ENCODE measurements around the gene INVS.
A peak's percentile ranks its signal among the peaks of the same experiment; 100 is the strongest.
"Not testable (repeated sequence)": the region's sequence is repeated elsewhere in the genome, so short reads cannot be mapped to it uniquely, and the experiment has no call there.

INVS gene

GRCh38 chr9:100071271-100071670 lies 27.8 kb upstream of the INVS start:
- H3K4me3 ChIP-seq (replicated peaks; ENCODE audit: low read depth, low read length): no peak overlapping the region
- DNase-seq (ENCODE audit: low read depth): no peak
- TF ChIP-seq CTCF (IDR thresholded peaks at IDR 0.05; ENCODE audit: low read length, missing control alignments): no peak

- no peak for TF ChIP-seq CTCF (IDR thresholded peaks at IDR 0.05; ENCODE audit: low read length, missing control alignments)
- no peak for DNase-seq (ENCODE audit: low read depth)
- no peak overlapping the region for H3K4me3 ChIP-seq (replicated peaks; ENCODE audit: low read depth, low read length)
Measured at GRCh38 chr9:100072805-100073204, 26.2 kb upstream of the INVS start.

GRCh38 chr9:100074093-100074492 lies 24.9 kb upstream of the INVS start:
- DNase-seq (ENCODE audit: low read depth): peak; percentile 34
- no peak for TF ChIP-seq CTCF (IDR thresholded peaks at IDR 0.05; ENCODE audit: low read length, missing control alignments)
- H3K4me3 ChIP-seq (replicated peaks; ENCODE audit: low read depth, low read length): no peak overlapping the region

GRCh38 chr9:100074989-100075388 lies 24.1 kb upstream of the INVS start:
- TF ChIP-seq CTCF (IDR thresholded peaks at IDR 0.05; ENCODE audit: low read length, missing control alignments): no peak
- H3K4me3 ChIP-seq (replicated peaks; ENCODE audit: low read depth, low read length): no peak overlapping the region
- DNase-seq (ENCODE audit: low read depth): no peak

GRCh38 chr9:100076256-100076655 lies 22.8 kb upstream of the INVS start:
- not testable (repeated sequence) for H3K4me3 ChIP-seq (replicated peaks; ENCODE audit: low read depth, low read length); DNase-seq (ENCODE audit: low read depth)

- peak; percentile 28 for DNase-seq (ENCODE audit: low read depth)
- TF ChIP-seq CTCF (IDR thresholded peaks at IDR 0.05; ENCODE audit: low read length, missing control alignments): no peak
- no peak overlapping the region for H3K4me3 ChIP-seq (replicated peaks; ENCODE audit: low read depth, low read length)
Measured at GRCh38 chr9:100082782-100083181, 16.3 kb upstream of the INVS start.

- no peak for DNase-seq (ENCODE audit: low read depth)
- TF ChIP-seq CTCF (IDR thresholded peaks at IDR 0.05; ENCODE audit: low read length, missing control alignments): no peak
- H3K4me3 ChIP-seq (replicated peaks; ENCODE audit: low read depth, low read length): no peak overlapping the region
Measured at GRCh38 chr9:100083448-100084127, 15.5 kb upstream of the INVS start.

Measured in fibroblast of pulmonary artery (primary cell).